ENCODE data around the gene CLDN14.

Gene CLDN14

GRCh38 chr21:36429947-36430546 lies 49.9 kb downstream of the CLDN14 start:
- no peak for TF ChIP-seq CTCF (IDR thresholded peaks at IDR 0.05)

- no peak for TF ChIP-seq CTCF (IDR thresholded peaks at IDR 0.05)
Measured at GRCh38 chr21:36428761-36429432, 51.0 kb downstream of the CLDN14 start.

GRCh38 chr21:36427502-36427901 lies 52.4 kb downstream of the CLDN14 start:
- TF ChIP-seq CTCF (IDR thresholded peaks at IDR 0.05) = no peak

GRCh38 chr21:36425286-36425685 lies 54.6 kb downstream of the CLDN14 start:
- TF ChIP-seq CTCF (IDR thresholded peaks at IDR 0.05) = no peak

- no peak for TF ChIP-seq CTCF (IDR thresholded peaks at IDR 0.05)
Measured at GRCh38 chr21:36424592-36424991, 55.3 kb downstream of the CLDN14 start.

- TF ChIP-seq CTCF (IDR thresholded peaks at IDR 0.05) = no peak
Measured at GRCh38 chr21:36423771-36424433, 56.0 kb downstream of the CLDN14 start.

- peak; percentile 80 for TF ChIP-seq CTCF (IDR thresholded peaks at IDR 0.05)
Measured at GRCh38 chr21:36422279-36423098, 57.4 kb downstream of the CLDN14 start.
